Measurements from ENCODE around the gene HDHD5.

The HDHD5 gene

GRCh38 chr22:17158568-17159503 is at the start of gene HDHD5:
TSS of gene HDHD5 (minus strand) at chr22:17159277. CDS start at chr22:17159251, 26 bp downstream.
- peak; percentile 84 for DNase-seq (ENCODE audit: low read depth)

GRCh38 chr22:17205432-17205831 is 46.4 kb upstream of the HDHD5 start:
- DNase-seq (ENCODE audit: low read depth), result no peak

- DNase-seq (ENCODE audit: low read depth), result no peak
Measured at GRCh38 chr22:17201285-17201945, 42.3 kb upstream of the HDHD5 start.

DNA sequence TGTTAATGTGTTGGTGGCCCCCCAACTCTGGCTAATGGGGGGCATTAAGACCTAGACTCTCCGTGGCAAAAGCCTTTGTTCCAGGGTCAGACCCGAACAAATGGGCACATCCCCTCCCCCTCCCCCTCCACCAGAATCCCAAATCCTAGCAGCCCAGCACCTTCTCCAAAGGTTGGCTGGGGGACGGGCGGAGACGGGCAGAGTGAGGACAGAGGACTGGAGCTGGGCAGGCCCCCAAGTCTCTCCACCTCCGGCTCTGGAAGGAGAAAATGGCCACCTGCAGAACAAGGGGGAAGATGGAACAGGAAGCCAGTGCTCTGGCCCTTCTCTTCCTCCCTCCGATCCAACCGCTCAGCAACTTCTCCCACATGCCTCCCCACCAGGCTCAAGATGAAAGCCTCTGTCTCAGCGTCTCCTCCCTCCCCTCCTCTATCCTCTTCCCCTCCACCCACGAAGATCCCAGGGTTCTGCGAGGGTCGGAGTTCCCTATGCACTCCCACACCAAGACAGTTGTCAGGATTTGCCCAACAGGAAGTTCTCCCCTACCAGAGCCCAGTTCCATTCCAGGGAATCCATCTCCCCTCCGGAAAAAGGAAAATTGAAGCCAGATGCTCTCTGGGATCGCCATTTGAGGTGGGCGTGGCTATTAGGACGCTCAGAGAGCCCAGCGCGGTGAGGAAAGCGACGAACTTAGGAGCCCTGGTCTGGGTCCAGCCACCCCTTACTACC is 40.1 kb upstream of the HDHD5 start:
- DNase-seq (ENCODE audit: low read depth), result no peak

- DNase-seq (ENCODE audit: low read depth), result no peak
Measured at GRCh38 chr22:17198170-17199002, 39.3 kb upstream of the HDHD5 start.

DNA sequence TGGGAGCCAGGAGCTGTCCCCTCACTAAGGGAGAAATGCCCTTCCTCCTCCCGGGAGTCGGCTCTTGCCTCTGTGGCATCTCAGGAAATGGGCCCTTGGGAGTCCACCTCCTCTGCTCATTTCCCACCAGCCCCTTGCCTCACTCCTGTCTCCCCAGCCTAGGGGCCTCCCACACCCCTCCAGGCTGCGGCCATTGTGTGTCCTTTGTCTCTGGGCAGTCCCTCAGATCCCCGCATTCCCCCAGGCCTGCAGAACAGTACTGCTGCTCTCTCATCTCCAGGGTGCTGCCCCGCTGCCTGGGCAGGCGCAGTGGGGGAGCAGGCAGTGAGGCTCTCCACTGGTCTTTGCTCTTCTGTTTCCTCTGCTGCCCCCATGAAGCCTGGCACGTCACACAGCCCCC is 35.1 kb upstream of the HDHD5 start:
- DNase-seq (ENCODE audit: low read depth), result no peak

DNA sequence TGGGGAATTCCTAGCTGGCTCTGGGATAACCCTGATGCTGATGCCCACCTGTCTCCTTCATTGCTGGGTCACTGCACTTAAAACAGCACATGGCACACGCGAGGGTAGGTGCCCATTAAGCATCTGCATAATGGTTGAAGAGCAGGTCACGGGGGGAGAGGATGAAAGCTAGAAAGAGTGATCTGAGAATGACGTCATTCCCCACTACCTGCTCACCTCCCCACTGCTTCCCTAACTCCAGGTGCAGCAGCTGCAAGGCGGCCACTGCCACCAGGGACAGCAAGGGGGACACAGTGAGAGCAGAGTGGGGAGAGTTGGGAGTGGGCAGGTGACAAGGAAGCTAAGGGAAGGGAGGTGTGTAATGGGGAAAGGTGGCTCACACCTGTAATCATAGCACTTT is 33.1 kb upstream of the HDHD5 start:
- DNase-seq (ENCODE audit: low read depth), result no peak

DNA sequence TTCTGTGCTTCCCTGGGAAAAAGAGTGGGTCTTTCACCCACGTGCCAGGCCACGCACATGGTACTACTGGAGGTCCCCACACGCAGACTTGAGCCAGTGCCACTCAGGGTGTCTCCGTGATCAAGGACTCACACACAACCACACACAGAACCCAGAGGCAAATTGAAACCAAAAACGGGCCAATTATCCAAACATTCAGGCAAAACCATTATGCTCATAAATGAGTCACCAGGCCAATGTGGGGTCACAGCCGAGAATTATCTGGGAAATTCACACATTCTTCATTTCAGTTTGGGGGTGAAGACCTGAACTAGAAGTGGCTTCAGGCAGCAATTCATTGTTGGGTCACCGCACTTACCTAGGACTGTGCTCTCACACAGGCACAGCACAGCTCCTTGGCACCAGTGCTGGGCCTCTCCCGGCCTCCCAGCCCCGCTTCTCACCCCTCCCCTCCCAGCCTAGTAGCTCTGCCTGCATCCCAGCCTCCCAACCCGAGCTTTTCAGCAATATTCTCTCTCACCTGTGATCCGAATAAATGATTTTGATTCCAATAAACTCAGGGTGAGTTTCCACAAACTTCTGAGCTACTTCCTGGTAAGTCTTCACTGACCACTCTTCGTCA is 32.2 kb upstream of the HDHD5 start:
- DNase-seq (ENCODE audit: low read depth), result no peak

- DNase-seq (ENCODE audit: low read depth), result no peak
Measured at GRCh38 chr22:17190702-17191101, 31.6 kb upstream of the HDHD5 start.

GRCh38 chr22:17176715-17177114 is 17.6 kb upstream of the HDHD5 start:
- DNase-seq (ENCODE audit: low read depth), result no peak

DNA sequence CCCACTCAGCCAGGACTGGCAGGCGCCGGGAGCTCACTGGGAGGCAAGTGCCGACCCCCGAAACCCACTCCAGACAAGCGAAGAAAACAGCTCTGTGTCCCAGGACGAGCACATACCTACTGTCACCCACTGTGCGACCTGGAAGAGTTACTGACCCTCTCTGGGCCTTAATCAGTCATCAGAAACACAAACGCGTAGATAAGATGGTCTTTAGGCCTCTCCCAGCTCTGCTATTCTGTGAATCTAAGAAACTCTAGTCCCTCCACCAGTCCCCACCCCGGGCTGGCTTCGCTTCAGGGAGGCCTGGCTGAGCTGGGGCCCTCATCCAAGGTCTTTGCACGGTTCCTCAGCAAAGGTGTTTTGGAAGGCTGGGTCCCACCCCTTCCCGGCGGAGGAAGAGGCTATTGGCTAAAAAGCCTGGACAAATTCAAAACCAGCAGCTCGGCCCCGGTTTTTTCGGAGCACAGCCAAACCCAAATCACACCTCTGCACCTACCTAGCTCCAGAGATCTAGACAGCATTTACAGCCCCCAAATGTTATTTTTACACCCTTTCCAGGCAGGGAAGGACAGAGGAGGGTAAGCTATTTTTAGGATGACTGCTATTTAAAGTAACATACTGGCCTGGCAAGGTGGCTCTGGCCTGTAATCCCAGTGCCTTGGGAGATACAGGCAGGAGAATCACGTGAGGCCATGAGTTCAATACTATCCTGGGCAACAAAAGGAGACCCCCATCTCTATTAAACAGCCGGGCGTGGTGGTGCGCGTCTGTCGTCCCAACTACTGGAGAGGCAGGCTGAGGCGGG is 13.2 kb upstream of the HDHD5 start:
- no peak for DNase-seq (ENCODE audit: low read depth)

GRCh38 chr22:17171153-17172028 is 12.3 kb upstream of the HDHD5 start:
- peak; percentile 63 for DNase-seq (ENCODE audit: low read depth)

DNA sequence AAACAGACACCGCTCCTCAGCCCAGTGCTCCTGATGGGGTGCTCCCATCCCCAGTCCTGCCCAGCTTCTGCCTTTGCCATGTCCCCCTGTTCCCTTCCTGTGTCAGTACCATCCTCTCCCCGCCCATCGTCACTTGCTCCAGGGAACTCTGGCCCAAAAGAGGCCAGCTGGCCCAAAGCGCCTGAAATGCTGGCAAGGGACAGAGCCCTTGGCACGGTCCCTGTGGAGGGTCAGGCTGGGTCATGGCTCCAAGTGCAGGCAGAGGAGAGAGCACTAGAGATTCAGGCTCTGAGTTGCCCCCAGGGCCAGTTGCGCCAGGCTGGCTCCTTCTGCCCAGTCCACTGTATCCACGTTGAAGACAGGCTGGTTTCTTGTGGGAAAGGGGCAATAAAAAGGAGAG is 8.4 kb upstream of the HDHD5 start:
- no peak for DNase-seq (ENCODE audit: low read depth)

DNA sequence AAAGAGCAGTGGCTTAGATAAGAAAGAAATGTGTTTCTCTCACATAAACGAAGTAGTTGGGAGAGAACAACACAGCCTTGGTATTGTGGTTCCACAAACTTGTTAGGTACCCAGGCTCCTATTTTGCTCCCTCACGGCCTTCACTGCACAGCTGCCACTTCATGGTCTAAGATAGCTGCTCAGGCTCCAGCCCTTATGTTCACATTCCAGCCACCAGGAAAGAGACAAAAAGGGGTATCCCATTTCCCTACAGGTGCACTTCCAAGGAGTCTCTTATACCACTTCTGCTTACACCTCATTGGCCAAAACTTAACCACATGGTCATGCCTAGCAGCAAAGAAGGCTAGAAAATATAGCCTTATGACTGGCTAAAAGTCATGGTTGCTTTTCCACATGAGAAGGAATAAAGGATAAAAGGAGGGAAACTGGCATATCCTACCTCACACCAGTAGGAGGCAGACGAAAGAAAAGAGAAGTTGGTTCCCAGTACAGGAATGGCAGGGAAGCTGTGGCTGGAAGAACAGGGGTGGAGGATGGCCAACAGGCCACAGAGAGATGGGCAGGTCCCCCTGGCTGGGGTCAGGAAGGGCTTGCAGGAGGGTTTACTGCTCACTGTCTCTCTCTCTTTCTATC is 5.4 kb upstream of the HDHD5 start:
- no peak for DNase-seq (ENCODE audit: low read depth)

GRCh38 chr22:17162731-17163130 is 3.7 kb upstream of the HDHD5 start:
- DNase-seq (ENCODE audit: low read depth), result no peak

GRCh38 chr22:17161991-17162390 is 2.9 kb upstream of the HDHD5 start:
- DNase-seq (ENCODE audit: low read depth), result no peak

- peak; percentile 1 for DNase-seq (ENCODE audit: low read depth)
Measured at GRCh38 chr22:17159504-17159951, 451 bp upstream of the HDHD5 start.

GRCh38 chr22:17158176-17158567 is 905 bp downstream of the HDHD5 start:
- DNase-seq (ENCODE audit: low read depth), result no peak

DNA sequence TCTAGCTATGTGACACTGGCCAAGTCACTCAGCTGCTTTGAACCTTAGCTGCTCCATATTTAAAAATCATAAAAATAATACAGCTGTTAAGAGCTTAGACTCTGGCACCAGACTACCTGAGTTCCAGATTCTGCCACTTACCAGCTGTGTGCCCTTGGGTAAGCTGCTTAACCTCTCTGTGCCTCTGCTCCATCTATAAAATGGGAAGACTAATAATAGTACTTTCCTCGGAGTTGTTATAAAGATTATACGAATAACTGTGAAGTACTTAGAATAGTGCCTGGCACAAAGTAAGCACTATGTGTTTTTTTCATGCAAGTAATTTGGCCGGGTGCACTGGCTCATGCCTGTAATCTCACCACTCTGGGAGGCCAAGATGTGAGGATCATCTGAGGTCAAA is 1.4 kb downstream of the HDHD5 start:
- DNase-seq (ENCODE audit: low read depth), result no peak
